Esophagus muscularis mucosa (tissue), 4 donors: ENCODE measurements around the gene MPP2. TPM values are rescaled to one million over a fixed set of nuclear protein-coding genes. Genes with fewer than 3 reads are reported as not detected.
A peak's percentile ranks its signal among the peaks of the same experiment; 100 is the strongest.
"Not testable (repeated sequence)": the region's sequence is repeated elsewhere in the genome, so short reads cannot be mapped to it uniquely, and the experiment has no call there.

Experiments
- DNase-seq: peaks from one replicate; pipeline ENCODE4 v3.0.0-alpha.2; 2017; ENCODE audit errors: extremely low spot score
- H3K27ac ChIP-seq, 4 donors: fragments of 200-600 bp; sonication (generic); replicated peaks in 1 of 4; 1 replicate in 3 of 4; 2 replicates in 1 of 4; pipeline ENCODE4 v1.5.1; 2016 to 2019; ENCODE audit warnings: mild to moderate bottlenecking in 1 of 4
- H3K27me3 ChIP-seq, 4 donors: fragments of 200-600 bp; sonication (generic); one replicate each; pipeline versions ENCODE4 v1.5.1 to v1.6.0; 2016 to 2019
- H3K36me3 ChIP-seq, 4 donors: fragments of 200-600 bp; sonication (generic); one replicate each; pipeline ENCODE4 v1.5.1; 2016 to 2019
- H3K4me1 ChIP-seq, 4 donors: fragments of 200-600 bp; sonication (generic); one replicate each; pipeline ENCODE4 v1.5.1; 2016 to 2019
- H3K4me3 ChIP-seq, 4 donors: fragments of 200-600 bp; sonication (generic); 1 replicate in 2 of 4; 2 replicates in 2 of 4; pipeline ENCODE4 v1.5.1; 2016 to 2019; ENCODE audit warnings: mild to moderate bottlenecking in 4 of 4, moderate library complexity in 1 of 4
- H3K9me3 ChIP-seq, 4 donors: fragments of 200-600 bp; sonication (generic); 1 replicate in 3 of 4; 2 replicates in 1 of 4; pipeline ENCODE4 v1.5.1; 2016 to 2019
- EP300 ChIP-seq: sonication (generic); formaldehyde crosslinking; IDR thresholded peaks from one replicate; pipeline ENCODE4 v1.6.1; 2017; ENCODE audit warnings: antibody characterized with exemption
- POLR2A ChIP-seq: fragments of 450-650 bp; IDR thresholded peaks from one replicate; pipeline ENCODE4 v1.6.1; 2017; ENCODE audit warnings: antibody characterized with exemption, moderate library complexity, mild to moderate bottlenecking, low read depth
- POLR2AphosphoS5 ChIP-seq, 2 donors: sonication (generic); formaldehyde crosslinking; IDR thresholded peaks; one replicate each; pipeline ENCODE4 v1.6.1; 2017; ENCODE audit warnings: antibody characterized with exemption in 2 of 2
- WGBS: methylation state at CpG from one replicate; pipeline ENCODE4 v1.1.5; 2018; 5-methylcytosine and 5-hydroxymethylcytosine counted together
- intact Hi-C: fragments of 100-400 bp; cut with DNase I; formaldehyde crosslinking; loops from one replicate; pipeline ENCODE4 v1.15.1; 2023
- total RNA-seq, 4 donors: library from RNA; depleted of rRNA; stranded (reverse); fragments of >200 nt; gene quantifications; one replicate each; pipeline versions ENCODE4 v1.1.0 to v1.2.1, GENCODE V29; 2016
- TF ChIP-seq, protein P1 (sequence below), 3 experiments: fragments of 200-600 bp in 2 of 3; fragments of 450-650 bp in 1 of 3; sonication (generic) in 2 of 3; IDR thresholded peaks; one replicate each; pipeline ENCODE4 v1.5.1; 2017 to 2019; ENCODE audit warnings: antibody characterized with exemption in 3 of 3, mild to moderate bottlenecking in 2 of 3, moderate library complexity in 1 of 3

Gene MPP2
- total RNA-seq, 4 donors from 2014 or later, result 13.3 to 15.9 (median 15.6) TPM

DNA sequence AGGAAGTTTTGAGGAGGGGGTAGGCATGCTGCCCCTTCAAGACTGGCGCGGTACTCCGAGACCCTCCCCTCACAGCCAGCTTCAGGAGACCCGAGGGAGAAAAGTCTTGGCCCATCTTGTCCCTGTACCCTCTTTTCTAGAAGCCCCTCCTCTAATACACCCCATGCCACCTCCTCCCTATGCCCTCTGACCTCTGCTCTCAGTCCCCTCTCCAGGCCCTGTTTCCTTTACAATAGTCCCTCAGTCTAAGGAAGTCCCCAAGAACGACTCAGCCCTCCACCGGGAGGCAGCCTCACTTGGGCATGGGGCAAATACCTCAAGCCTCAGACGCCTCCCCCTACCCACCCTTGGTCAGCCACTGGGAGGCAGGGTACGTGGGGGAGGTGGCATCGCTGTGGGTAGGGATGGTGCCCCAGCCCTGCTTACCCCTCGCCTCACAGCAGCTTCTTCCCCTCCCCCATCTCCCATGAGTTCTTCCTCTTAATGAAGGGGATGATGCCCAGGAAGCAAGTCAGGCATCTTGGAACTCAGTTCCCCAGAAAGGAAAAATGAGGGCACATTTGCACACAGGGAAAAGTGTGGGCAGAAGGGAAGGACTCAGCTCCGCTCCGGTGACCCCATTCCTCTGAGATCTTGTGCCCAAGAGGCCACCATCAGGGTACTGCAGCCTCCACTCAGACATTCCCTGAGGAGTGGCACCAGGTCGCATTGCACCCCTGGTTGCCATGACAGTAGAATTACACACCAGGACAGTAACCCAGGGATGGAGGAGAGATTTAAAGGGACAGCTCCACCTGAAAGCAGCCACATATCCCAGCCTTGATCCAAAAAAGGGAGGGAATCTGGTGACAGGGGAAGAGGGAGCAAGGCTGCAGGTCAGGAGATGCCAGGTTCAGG lies 6.2 kb downstream of the MPP2 start:
- peaks cover 0 to 39% (median 16%) of the 10 kb centered on the region in 4 donors for H3K36me3 ChIP-seq
- 32% methylated on average over 13 of the region's 13 CpGs for WGBS
- peak overlapping the region; percentile 51 to 63 (median 54) for H3K4me3 ChIP-seq
- TF ChIP-seq POLR2A (no peak), EP300 (no peak)
- intact Hi-C loops, result loop anchor here (10.0 kb wide), 1 partner anchor 244 kb away; the partner anchor contains the start of gene HROB
- H3K4me1 ChIP-seq, result peaks cover 25 to 43% (median 32%) of the 10 kb centered on the region in 4 donors
- peaks cover 0 to 10% (median 0%) of the 10 kb centered on the region in 4 donors for H3K27me3 ChIP-seq
- no peak for DNase-seq
- H3K9me3 ChIP-seq, result no peaks in the 10 kb centered on the region
- no peak overlapping the region for H3K27ac ChIP-seq

GRCh38 chr17:43900183-43900857 lies 7.0 kb downstream of the MPP2 start:
- Histone ChIP-seq H3K27me3 (peaks cover 0 to 2% (median 0%) of the 10 kb centered on the region in 4 donors), H3K27ac (no peak overlapping the region), H3K9me3 (no peaks in the 10 kb centered on the region), H3K36me3 (peaks cover 0 to 46% (median 20%) of the 10 kb centered on the region in 4 donors), H3K4me3 (peak overlapping the region; percentile 51 to 63 (median 54)), H3K4me1 (peaks cover 18 to 35% (median 24%) of the 10 kb centered on the region in 4 donors)
- intact Hi-C loops, result loop anchor here (10.0 kb wide), 1 partner anchor 244 kb away; the partner anchor contains the start of gene HROB
- TF ChIP-seq POLR2AphosphoS5 (IDR thresholded peaks at IDR 0.05) (peak in 1 of 2 donors; percentile 40), POLR2A (no peak)
- TF ChIP-seq, protein P1, sequence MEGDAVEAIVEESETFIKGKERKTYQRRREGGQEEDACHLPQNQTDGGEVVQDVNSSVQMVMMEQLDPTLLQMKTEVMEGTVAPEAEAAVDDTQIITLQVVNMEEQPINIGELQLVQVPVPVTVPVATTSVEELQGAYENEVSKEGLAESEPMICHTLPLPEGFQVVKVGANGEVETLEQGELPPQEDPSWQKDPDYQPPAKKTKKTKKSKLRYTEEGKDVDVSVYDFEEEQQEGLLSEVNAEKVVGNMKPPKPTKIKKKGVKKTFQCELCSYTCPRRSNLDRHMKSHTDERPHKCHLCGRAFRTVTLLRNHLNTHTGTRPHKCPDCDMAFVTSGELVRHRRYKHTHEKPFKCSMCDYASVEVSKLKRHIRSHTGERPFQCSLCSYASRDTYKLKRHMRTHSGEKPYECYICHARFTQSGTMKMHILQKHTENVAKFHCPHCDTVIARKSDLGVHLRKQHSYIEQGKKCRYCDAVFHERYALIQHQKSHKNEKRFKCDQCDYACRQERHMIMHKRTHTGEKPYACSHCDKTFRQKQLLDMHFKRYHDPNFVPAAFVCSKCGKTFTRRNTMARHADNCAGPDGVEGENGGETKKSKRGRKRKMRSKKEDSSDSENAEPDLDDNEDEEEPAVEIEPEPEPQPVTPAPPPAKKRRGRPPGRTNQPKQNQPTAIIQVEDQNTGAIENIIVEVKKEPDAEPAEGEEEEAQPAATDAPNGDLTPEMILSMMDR (IDR thresholded peaks at IDR 0.05), result no peak
- DNase-seq, result peak; percentile 95
- 3% methylated on average over 7 of the region's 31 CpGs for WGBS

DNA sequence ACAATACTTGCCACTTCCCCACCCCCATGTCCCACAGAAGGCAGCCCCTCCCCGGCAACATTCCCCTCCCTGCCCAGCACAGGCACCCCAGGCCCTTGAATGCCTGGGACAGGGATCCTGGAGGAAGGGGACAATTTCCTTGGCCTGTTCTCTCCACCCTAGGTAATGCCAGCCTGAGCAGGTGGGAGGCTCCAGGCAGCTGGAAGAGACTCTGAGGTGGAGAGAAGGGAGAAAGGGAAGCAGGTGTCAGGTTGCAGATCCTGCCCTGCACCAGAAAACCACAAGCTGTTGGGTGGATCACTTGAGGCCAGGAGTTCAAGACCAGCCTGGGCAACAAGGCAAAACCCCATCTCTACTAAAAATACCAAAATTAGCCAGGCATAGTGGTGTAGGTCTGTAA lies 8.9 kb downstream of the MPP2 start:
- Histone ChIP-seq H3K4me3 (no peak overlapping the region), H3K4me1 (peaks cover 18 to 26% (median 21%) of the 10 kb centered on the region in 4 donors), H3K27me3 (no peaks in the 10 kb centered on the region), H3K9me3 (no peaks in the 10 kb centered on the region), H3K36me3 (peaks cover 0 to 45% (median 17%) of the 10 kb centered on the region in 4 donors), H3K27ac (no peak overlapping the region)
- TF ChIP-seq, protein P1 (IDR thresholded peaks at IDR 0.05), result no peak
- no peak for TF ChIP-seq EP300
- TF ChIP-seq POLR2AphosphoS5 (IDR thresholded peaks at IDR 0.05), result no peak
- no peak for TF ChIP-seq POLR2A
- intact Hi-C loops, result no loop called here
- WGBS, result 17% methylated on average over 1 of the region's 1 CpG
- DNase-seq, result no peak

DNA sequence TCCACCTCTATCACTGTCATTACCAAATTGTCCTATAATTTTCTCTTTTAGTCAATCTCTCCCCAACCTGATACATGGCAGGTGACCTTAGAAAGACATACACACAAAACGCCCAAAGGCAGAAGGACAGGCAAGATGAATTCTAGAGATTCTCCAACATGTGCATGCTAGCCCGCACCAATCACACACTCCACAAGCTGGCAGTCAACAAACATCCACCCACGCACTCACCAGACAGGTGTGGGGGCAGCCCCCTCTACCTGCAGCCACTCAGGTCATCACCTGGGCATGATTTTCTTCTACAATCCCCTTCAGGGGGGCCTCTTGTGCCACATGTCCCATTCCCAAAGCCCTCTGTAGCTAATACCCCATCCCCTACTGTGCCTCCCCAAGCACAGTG lies 9.5 kb downstream of the MPP2 start:
- intact Hi-C loops, result no loop called here
- no peak overlapping the region for H3K4me3 ChIP-seq
- H3K36me3 ChIP-seq, result peaks cover 0 to 46% (median 17%) of the 10 kb centered on the region in 4 donors
- peaks cover 18 to 26% (median 21%) of the 10 kb centered on the region in 4 donors for H3K4me1 ChIP-seq
- H3K9me3 ChIP-seq, result no peaks in the 10 kb centered on the region
- H3K27me3 ChIP-seq, result no peaks in the 10 kb centered on the region
- 93% methylated on average over 3 of the region's 3 CpGs for WGBS
- DNase-seq, result no peak
- TF ChIP-seq, protein P1 (IDR thresholded peaks at IDR 0.05), result no peak
- no peak for TF ChIP-seq EP300
- no peak overlapping the region for H3K27ac ChIP-seq

GRCh38 chr17:43894494-43894893 lies 12.8 kb downstream of the MPP2 start:
- 92% methylated on average over 4 of the region's 4 CpGs for WGBS
- H3K4me3 ChIP-seq, H3K27ac ChIP-seq, H3K27me3 ChIP-seq, H3K9me3 ChIP-seq, intact Hi-C loops, DNase-seq, H3K4me1 ChIP-seq: not testable (repeated sequence)
- H3K36me3 ChIP-seq, result peaks cover 0 to 45% (median 20%) of the 10 kb centered on the region in 4 donors
